ENCODE results near the gene CLDN4.
"Not testable (repeated sequence)": the region's sequence is repeated elsewhere in the genome, so short reads cannot be mapped to it uniquely, and the experiment has no call there.

Gene CLDN4

DNA sequence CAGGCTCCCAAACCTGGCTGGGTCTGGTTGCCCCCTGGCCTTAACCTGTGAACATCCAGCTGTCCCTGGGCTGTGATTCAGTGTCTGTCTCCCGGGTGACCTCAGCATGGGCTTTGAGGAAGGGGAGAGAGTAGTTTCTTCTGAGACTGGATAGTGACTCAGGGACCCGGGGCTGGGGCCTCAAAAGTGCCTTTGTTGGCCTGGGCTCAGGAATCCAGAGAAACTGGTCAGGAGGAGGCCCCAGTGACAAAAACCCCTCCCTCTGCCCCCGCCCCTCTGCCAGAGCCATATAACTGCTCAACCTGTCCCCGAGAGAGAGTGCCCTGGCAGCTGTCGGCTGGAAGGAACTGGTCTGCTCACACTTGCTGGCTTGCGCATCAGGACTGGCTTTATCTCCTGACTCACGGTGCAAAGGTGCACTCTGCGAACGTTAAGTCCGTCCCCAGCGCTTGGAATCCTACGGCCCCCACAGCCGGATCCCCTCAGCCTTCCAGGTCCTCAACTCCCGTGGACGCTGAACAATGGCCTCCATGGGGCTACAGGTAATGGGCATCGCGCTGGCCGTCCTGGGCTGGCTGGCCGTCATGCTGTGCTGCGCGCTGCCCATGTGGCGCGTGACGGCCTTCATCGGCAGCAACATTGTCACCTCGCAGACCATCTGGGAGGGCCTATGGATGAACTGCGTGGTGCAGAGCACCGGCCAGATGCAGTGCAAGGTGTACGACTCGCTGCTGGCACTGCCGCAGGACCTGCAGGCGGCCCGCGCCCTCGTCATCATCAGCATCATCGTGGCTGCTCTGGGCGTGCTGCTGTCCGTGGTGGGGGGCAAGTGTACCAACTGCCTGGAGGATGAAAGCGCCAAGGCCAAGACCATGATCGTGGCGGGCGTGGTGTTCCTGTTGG is at the start of gene CLDN4:
Gene CLDN4 (plus strand): TSS at position 316 of the 903 bp plus-strand sequence. CDS start 206 bp downstream, at position 522.
- no peak for DNase-seq

GRCh38 chr7:73786588-73786987 is 44.2 kb upstream of the CLDN4 start:
- DNase-seq: no peak

GRCh38 chr7:73787786-73788048 is 43.1 kb upstream of the CLDN4 start:
- DNase-seq: not testable (repeated sequence)

DNA sequence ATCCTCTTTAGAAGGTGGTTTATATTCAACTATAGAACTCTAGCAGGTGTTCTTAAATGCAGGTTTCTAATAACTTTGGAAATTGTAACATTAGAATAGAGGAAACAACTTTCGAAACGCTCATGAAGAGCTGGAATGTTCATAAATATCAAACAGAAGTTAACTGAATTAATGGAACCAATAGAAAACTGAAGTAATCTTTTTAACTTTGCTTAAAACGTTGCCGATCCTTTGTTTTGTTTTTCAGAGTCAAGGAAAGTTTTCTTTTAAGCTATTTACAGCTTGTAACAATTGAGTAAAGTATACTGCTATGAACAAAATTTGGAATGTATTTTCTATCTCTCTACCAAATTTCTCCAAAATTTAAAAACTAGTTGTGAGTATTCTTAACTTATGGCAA is 41.7 kb upstream of the CLDN4 start:
- DNase-seq: no peak

- not testable (repeated sequence) for DNase-seq
Measured at GRCh38 chr7:73791170-73791690, 39.6 kb upstream of the CLDN4 start.

DNA sequence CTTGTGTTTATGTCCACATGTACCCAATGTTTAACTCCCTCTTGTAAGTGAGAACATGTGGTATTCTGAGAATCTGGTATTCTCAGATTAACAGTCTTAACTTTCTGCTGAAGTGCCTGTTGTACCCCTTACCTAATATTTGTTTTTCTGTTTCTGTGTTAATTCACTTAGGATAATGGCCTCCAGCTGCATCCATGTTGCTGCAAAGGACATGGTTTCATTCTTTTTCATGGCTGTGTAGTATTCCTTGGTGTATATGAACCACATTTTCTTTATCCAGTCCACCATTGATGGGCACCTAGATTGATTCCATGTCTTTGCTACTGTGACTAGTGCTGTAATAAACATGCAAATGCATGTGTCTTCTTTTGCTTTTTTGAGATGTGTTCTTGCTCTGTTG is 35.6 kb upstream of the CLDN4 start:
- not testable (repeated sequence) for DNase-seq

DNA sequence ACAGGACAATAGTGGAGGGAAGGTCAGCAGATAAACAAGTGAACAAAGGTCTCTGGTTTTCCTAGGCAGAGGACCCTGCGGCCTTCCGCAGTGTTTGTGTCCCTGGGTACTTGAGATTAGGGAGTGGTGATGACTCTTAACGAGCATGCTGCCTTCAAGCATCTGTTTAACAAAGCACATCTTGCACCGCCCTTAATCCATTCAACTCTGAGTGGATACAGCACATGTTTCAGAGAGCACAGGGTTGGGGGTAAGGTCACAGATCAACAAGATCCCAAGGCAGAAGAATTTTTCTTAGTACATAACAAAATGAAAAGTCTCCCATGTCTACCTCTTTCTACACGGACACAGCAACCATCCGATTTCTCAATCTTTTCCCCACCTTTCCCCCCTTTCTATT is 34.1 kb upstream of the CLDN4 start:
- not testable (repeated sequence) for DNase-seq

- DNase-seq: not testable (repeated sequence)
Measured at GRCh38 chr7:73797176-73797575, 33.6 kb upstream of the CLDN4 start.

- no peak for DNase-seq
Measured at GRCh38 chr7:73799282-73800141, 31.3 kb upstream of the CLDN4 start.

DNA sequence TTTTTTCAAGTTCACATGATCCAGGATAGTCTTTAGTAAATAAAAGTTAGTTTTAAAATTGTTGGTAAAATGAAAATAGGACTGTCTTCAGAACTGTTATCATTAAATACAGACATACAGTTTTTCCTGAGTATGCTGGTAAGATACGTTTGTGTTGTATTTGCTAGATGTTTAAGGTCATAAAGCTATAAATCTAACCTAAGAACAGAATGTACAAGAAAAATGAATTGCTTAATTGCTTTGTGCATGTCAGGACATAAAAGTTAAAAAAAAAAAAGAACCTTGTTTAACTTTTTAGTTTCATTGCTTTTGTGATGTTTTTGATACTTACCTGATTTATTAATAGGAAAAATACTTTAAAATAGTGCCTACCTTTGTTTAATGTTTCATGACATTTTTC is 29.2 kb upstream of the CLDN4 start:
- no peak for DNase-seq

- DNase-seq: no peak
Measured at GRCh38 chr7:73802459-73802858, 28.3 kb upstream of the CLDN4 start.

DNA sequence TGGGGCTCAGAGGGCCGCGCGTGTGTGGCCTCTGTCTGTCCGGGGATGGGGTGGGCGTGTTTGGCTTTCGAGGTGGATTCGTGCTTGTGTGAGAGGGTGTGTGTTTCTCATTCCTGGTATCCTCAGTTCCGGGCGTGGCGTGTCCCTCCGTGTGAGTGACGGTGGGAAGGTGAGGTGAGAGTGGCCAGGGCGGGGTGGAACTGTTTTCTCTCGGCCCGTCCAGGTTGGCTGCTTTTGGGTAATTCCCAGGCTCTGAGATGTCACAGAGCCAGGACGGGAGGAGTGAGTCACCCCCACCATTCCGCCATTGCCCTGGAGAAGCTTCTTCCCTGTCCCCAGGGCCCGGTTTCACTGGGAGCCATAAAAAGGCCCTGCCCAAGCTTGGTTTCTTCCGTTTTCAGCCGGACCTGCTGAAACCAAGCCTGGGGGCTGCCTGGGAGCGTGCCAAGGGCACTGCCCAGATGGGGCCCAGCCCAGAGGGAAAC is 21.3 kb upstream of the CLDN4 start:
- DNase-seq: no peak

DNA sequence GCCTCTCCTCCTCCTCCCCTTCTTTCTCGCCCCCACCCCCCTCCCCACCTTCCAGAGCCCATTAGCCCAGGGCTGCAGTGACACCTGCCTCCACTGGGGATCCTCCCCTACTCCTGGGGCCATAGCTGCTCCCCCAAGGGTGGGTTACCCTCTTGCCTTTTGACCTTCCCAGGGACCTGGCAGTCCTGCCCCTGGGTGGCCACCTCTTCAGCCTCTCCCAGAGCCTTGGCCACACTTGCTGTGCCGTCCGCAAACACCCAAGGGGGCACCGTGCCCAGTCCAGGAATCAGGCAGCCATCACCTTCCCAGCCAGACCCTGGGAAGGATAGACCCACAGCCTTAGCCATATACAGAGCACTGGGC is 19.8 kb upstream of the CLDN4 start:
- no peak for DNase-seq

GRCh38 chr7:73811760-73812168 is 19.0 kb upstream of the CLDN4 start:
- peak; percentile 39 to 44 for DNase-seq

DNA sequence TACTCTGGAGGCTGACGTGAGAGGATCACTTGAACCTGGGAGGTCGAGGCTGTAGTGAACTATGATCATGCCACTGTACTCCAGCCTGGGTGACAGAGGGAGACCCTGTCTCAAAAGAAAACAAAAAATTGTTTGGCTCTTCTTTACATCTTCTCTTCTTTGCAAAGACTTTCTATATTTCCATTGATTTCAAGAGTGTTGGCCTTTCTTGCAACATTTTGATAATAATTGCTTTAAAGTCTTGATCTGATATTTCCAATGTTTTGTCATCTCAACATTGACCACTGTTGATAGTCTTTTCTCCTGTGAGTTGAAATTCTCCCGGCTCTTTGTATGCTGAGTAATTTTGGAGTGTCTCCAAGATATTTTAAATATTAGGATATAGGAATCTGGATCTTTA is 17.8 kb upstream of the CLDN4 start:
- DNase-seq: no peak

DNA sequence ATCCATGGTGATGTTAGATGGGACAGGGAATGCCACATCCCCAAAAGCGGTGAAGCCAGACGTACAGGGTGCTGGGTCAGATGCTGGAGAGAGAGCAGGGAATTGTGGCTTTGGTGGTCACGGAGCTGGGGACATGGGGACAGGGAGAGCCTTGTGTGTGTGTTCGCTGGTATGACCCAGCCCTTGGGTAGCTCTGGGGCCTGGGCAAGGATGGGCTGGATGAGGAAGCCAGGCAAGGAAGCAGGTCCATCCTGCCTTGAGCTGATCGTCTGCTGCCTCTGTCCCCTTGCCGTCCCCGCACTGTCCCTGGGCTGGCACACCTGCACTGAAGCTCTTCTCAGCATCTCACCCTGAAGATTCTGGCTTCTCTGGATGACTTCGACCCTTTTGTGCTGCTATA is 15.4 kb upstream of the CLDN4 start:
- DNase-seq: no peak

DNA sequence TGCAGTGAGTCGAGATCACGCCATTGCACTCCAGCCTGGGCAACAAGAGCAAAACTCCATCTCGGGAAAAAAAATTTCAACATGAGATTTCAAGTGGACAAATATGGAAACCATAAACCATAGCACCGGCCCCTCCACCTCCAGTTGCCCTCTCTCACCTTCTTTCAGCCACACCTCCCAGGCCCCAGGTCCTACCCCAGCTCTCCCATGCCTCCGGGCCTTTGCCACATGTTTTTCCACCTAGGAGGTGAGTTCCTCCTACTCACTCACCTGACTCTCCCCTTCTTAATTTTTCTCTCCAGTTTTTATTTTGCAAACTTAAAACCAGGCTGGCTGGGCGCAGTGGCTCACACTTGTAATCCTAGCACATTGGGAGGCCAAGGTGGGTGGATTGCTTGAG is 13.7 kb upstream of the CLDN4 start:
- no peak for DNase-seq

DNA sequence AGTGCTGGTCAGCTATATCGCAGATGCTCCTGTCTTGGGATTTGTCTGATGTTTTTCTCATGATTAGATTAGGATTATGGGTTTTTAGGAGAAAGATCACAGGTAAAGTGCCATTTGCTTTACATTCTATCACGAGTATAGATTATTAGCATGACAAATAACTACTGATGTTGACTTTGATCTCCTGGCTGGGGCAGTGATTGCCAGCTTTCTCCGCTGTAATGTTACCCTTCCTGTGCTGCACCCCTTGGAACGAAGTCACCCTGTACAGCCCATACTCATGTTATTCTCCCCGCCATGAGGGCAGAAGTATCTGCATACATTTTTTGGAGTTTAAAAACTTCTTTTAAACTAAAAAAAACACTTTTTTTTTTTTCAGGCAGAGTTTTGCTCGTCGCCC is 10.8 kb upstream of the CLDN4 start:
- no peak for DNase-seq

- not testable (repeated sequence) for DNase-seq
Measured at GRCh38 chr7:73821597-73822285, 9.1 kb upstream of the CLDN4 start.

DNA sequence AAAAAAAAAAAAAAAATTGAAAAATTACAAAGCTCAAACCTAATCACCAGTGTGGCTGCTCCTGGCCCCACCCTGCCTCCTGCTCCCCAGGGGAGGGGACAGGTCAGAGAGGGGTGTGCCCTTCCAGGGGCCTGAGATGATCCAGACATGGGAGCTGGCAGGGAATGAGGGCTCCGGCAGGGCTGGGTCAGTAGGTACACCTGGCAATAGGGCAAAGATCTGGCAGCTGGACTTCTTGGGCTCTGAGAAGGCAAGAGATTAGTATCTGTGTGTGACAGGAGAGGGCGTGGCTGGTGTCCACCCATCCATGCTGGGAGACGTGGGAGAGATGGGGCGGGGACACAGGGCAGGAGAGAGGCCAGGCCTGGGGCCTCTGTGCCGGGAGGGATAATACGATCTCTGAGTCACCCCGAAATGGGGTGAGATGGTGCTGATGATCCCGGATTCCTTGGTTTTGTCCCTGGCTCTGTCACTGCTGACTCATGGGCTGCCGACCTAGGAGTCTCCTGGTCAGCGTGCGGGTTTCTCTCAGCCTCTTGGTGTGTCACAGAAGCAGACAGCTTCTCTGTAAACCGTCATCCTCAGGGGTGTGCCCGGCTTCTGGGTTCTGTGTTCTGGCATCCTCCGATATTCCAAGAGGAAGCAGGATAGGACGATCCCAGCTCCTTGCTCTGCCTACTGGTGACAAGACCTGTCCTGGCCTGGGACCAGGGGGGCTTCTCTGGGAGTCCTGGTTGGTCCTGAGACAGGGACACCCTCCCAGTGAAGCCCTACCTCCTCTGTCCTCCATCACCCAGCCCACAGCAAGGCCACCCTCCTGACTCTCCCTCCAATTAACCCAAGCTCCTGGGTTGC is 8.2 kb upstream of the CLDN4 start:
- DNase-seq: no peak

- no peak for DNase-seq
Measured at GRCh38 chr7:73823257-73823656, 7.5 kb upstream of the CLDN4 start.

All from activated CD4-positive, alpha-beta T cell treated with anti-CD3 and anti-CD28 coated beads for 4 hours (primary cell).